Stimulated activated CD8-positive, alpha-beta memory T cell treated with anti-CD3 and anti-CD28 coated beads, Interleukin-15, amount 100 ng/mL, for 24 hours (primary cell): ENCODE measurements around the gene BFAR.
"Not testable (repeated sequence)": the region's sequence is repeated elsewhere in the genome, so short reads cannot be mapped to it uniquely, and the experiment has no call there.

Source experiments
- DNase-seq: peaks from one replicate; pipeline ENCODE4 v3.0.0-alpha.2; 2020; ENCODE audit warnings: low read depth

Gene BFAR

GRCh38 chr16:14636179-14636950 lies 3.6 kb downstream of the BFAR start:
- DNase-seq = not testable (repeated sequence)

GRCh38 chr16:14636951-14637240 lies 4.1 kb downstream of the BFAR start:
- DNase-seq = not testable (repeated sequence)

GRCh38 chr16:14640538-14640937 lies 7.8 kb downstream of the BFAR start:
- DNase-seq = no peak

- no peak for DNase-seq
These were observed 8.5 kb downstream of the BFAR start for GRCh38 chr16:14641206-14641605.

GRCh38 chr16:14641926-14642325 lies 9.2 kb downstream of the BFAR start:
- DNase-seq = no peak

GRCh38 chr16:14649816-14650215 lies 17.1 kb downstream of the BFAR start:
- DNase-seq = no peak

GRCh38 chr16:14650629-14651028 lies 17.9 kb downstream of the BFAR start:
- no peak for DNase-seq

- DNase-seq = no peak
These were observed 20.0 kb downstream of the BFAR start for GRCh38 chr16:14652726-14653125.

GRCh38 chr16:14658063-14658462 lies 25.3 kb downstream of the BFAR start:
- DNase-seq = no peak

GRCh38 chr16:14667347-14668266 lies 34.9 kb downstream of the BFAR start:
- DNase-seq = no peak

- DNase-seq = no peak
These were observed 35.9 kb downstream of the BFAR start for GRCh38 chr16:14668556-14669223.

GRCh38 chr16:14669776-14670175 lies 37.0 kb downstream of the BFAR start:
- DNase-seq = no peak

GRCh38 chr16:14672403-14672971 lies 39.7 kb downstream of the BFAR start:
- no peak for DNase-seq

GRCh38 chr16:14676633-14677032 lies 43.9 kb downstream of the BFAR start:
- DNase-seq = no peak

GRCh38 chr16:14677627-14678026 lies 44.9 kb downstream of the BFAR start:
- DNase-seq = no peak

- DNase-seq = no peak
These were observed 46.2 kb downstream of the BFAR start for GRCh38 chr16:14678748-14679497.

GRCh38 chr16:14680396-14680795 lies 47.6 kb downstream of the BFAR start:
- DNase-seq = not testable (repeated sequence)

GRCh38 chr16:14681115-14681514 lies 48.4 kb downstream of the BFAR start:
- DNase-seq = no peak

GRCh38 chr16:14682121-14682520 lies 49.4 kb downstream of the BFAR start:
- DNase-seq = no peak

- not testable (repeated sequence) for DNase-seq
These were observed 53.4 kb downstream of the BFAR start for GRCh38 chr16:14685870-14686793.

GRCh38 chr16:14694129-14694528 lies 61.4 kb downstream of the BFAR start, which contains the start of gene PLA2G10:
PLA2G10 (minus strand) TSS chr16:14694308; CDS start chr16:14694229, 79 bp downstream.
- not testable (repeated sequence) for DNase-seq
